Stomach (tissue), 9 donors: Measurements from ENCODE around the gene DPP6. TPM values are rescaled to one million over a fixed set of nuclear protein-coding genes. Genes with fewer than 3 reads are reported as not detected.
"Not testable (repeated sequence)": the region's sequence is repeated elsewhere in the genome, so short reads cannot be mapped to it uniquely, and the experiment has no call there.

Experiments
- DNase-seq, 2 donors: peaks; one replicate each; pipeline versions ENCODE4 v3.0.0 to v3.0.0-alpha.2; 2013 to 2019
- H3K27ac ChIP-seq, 5 donors: fragments of 200-600 bp in 4 of 5; sonication (generic) in 4 of 5; one replicate each; pipeline ENCODE4 v1.5.1; 2013 to 2019; ENCODE audit warnings: mild to moderate bottlenecking in 1 of 5, moderate library complexity in 1 of 5
- H3K27me3 ChIP-seq, 3 donors: fragments of 200-600 bp; sonication (generic); one replicate each; pipeline ENCODE4 v1.5.1; 2017 to 2019; ENCODE audit warnings: mixed run types in 1 of 3
- H3K36me3 ChIP-seq, 4 donors: fragments of 200-600 bp; sonication (generic); 1 replicate in 3 of 4; 2 replicates in 1 of 4; pipeline ENCODE4 v1.5.1; 2016 to 2019
- H3K4me1 ChIP-seq, 4 donors: fragments of 200-600 bp; sonication (generic); one replicate each; pipeline ENCODE4 v1.5.1; 2016 to 2019
- H3K4me3 ChIP-seq, 4 donors: fragments of 200-600 bp; sonication (generic) in 3 of 4; one replicate each; pipeline ENCODE4 v1.5.1; 2016 to 2019; ENCODE audit warnings: mild to moderate bottlenecking in 1 of 4
- H3K9me3 ChIP-seq, 4 donors: fragments of 200-600 bp; sonication (generic); one replicate each; pipeline ENCODE4 v1.5.1; 2016 to 2019
- CTCF ChIP-seq, 7 experiments: fragments of 450-650 bp in 4 of 7; fragments of 200-600 bp in 3 of 7; sonication (generic) in 3 of 7; IDR thresholded peaks; one replicate each; pipeline ENCODE4 v1.5.1; 2016 to 2019; ENCODE audit warnings: antibody characterized with exemption in 7 of 7, control low read depth in 2 of 7, mild to moderate bottlenecking in 1 of 7
- EP300 ChIP-seq: sonication (generic); formaldehyde crosslinking; IDR thresholded peaks from one replicate; pipeline ENCODE4 v1.6.1; 2017; ENCODE audit warnings: antibody characterized with exemption
- POLR2A ChIP-seq, 4 donors: fragments of 450-650 bp; IDR thresholded peaks; one replicate each; pipeline ENCODE4 v1.6.1; 2016; ENCODE audit warnings: antibody characterized with exemption in 4 of 4, control low read depth in 2 of 4, mild to moderate bottlenecking in 1 of 4, moderate library complexity in 1 of 4
- POLR2AphosphoS5 ChIP-seq, 3 donors: sonication (generic); formaldehyde crosslinking; IDR thresholded peaks; one replicate each; pipeline ENCODE4 v1.6.1; 2016; ENCODE audit warnings: antibody characterized with exemption in 3 of 3
- WGBS, 5 donors: extraction: QIAGEN DNeasy Blood & Tissue Kit in 3 of 5; methylation state at CpG; one replicate each; pipeline versions ENCODE4 v1.1.5 to v1.1.7; 2013 to 2018; 5-methylcytosine and 5-hydroxymethylcytosine counted together
- intact Hi-C: fragments of 100-400 bp; cut with DNase I; formaldehyde crosslinking; loops from one replicate; pipeline ENCODE4 v1.15.1; 2023; ENCODE audit warnings: low total_unique reads
- polyA plus RNA-seq, 3 donors: library from polyadenylated mRNA; stranded (reverse); fragments of 200-250 nt; gene quantifications; one replicate each; pipeline ENCODE4 v1.2.3, GENCODE V29; 2013
- total RNA-seq, 5 donors: library from RNA; depleted of rRNA; stranded (reverse); fragments of >200 nt; gene quantifications; one replicate each; pipeline versions ENCODE4 v1.1.0 to v1.2.3, GENCODE V29; 2014 to 2016
- donor health status: healthy with polysubstance abuse.
- donor health status: Bipolar disorder and iron deficiency.
- donor health status: healthy.

Gene DPP6
- total and polyA plus RNA-seq, 8 donors, result 0.15 to 29.8 (median 4.9) TPM

- Histone ChIP-seq H3K4me3 (peak overlapping the region; percentile 58 to 62 (median 60)), H3K4me1 (peaks cover 5 to 31% (median 19%) of the 10 kb centered on the region in 4 donors), H3K27ac (peak overlapping the region; percentile 84 to 96 (median 93)), H3K9me3 (no peaks in the 10 kb centered on the region), H3K36me3 (no peaks in the 10 kb centered on the region), H3K27me3 (no peaks in the 10 kb centered on the region)
- DNase-seq, result peak; percentile 88 to 94
- TF ChIP-seq POLR2AphosphoS5 (IDR thresholded peaks at IDR 0.05), result no peak
- peak in 5 of 7 experiments; percentile 32 to 65 (median 60) for TF ChIP-seq CTCF (IDR thresholded peaks at IDR 0.05)
- no peak for TF ChIP-seq POLR2A (IDR thresholded peaks at IDR 0.05)
- TF ChIP-seq EP300, result no peak
- WGBS, 5 donors, result 0 to 3% (median 1%) methylated on average over 5 of the region's 5 CpGs
- intact Hi-C loops, result loop anchor here (5.0 to 10.0 kb wide), 2 partner anchors 77 to 415 kb away; partner anchors contain the start of gene PAXIP1
Observed at GRCh38 chr7:154927624-154928125, 875.5 kb downstream of the DPP6 start.

- TF ChIP-seq EP300 (no peak), POLR2AphosphoS5 (IDR thresholded peaks at IDR 0.05) (peak in 2 of 3 donors; percentile 15 to 36), CTCF (IDR thresholded peaks at IDR 0.05) (no peak), POLR2A (IDR thresholded peaks at IDR 0.05) (no peak)
Observed at GRCh38 chr7:154928136-154929005, 876.2 kb downstream of the DPP6 start.

GRCh38 chr7:154929006-154929726 lies 877.0 kb downstream of the DPP6 start:
- 52 to 64% (median 53%) methylated on average over 9 of the region's 9 CpGs for WGBS, 5 donors
- H3K36me3 ChIP-seq, result peaks cover 0 to under 1% (median 0%) of the 10 kb centered on the region in 4 donors
- H3K27ac ChIP-seq, result peak overlapping the region; percentile 81 to 96 (median 93)
- peaks cover 5 to 31% (median 19%) of the 10 kb centered on the region in 4 donors for H3K4me1 ChIP-seq
- TF ChIP-seq POLR2AphosphoS5 (IDR thresholded peaks at IDR 0.05) (no peak), EP300 (no peak), POLR2A (IDR thresholded peaks at IDR 0.05) (no peak), CTCF (IDR thresholded peaks at IDR 0.05) (no peak)
- intact Hi-C loops, result loop anchor here (5.0 to 10.0 kb wide), 2 partner anchors 76 to 413 kb away; partner anchors contain the start of gene PAXIP1
- H3K9me3 ChIP-seq, result peaks cover 2 to 10% (median 6%) of the 10 kb centered on the region in 4 donors
- peak overlapping the region; percentile 58 to 62 (median 60) for H3K4me3 ChIP-seq
- DNase-seq, result no peak
- H3K27me3 ChIP-seq, result no peaks in the 10 kb centered on the region

More at GRCh38 chr7:154928136-154929005, 876.2 kb downstream of the DPP6 start:
- Histone ChIP-seq H3K4me1 (peaks cover 5 to 31% (median 19%) of the 10 kb centered on the region in 4 donors), H3K36me3 (no peaks in the 10 kb centered on the region), H3K27me3 (no peaks in the 10 kb centered on the region), H3K4me3 (peak overlapping the region; percentile 58 to 62 (median 60)), H3K9me3 (peaks cover 0 to 2% (median under 1%) of the 10 kb centered on the region in 4 donors), H3K27ac (peak overlapping the region; percentile 84 to 96 (median 93))
- 6 to 17% (median 8%) methylated on average over 17 of the region's 17 CpGs for WGBS, 5 donors
- intact Hi-C loops, result loop anchor here (5.0 to 10.0 kb wide), 2 partner anchors 76 to 414 kb away; partner anchors contain the start of gene PAXIP1
- peak; percentile 37 to 95 for DNase-seq

- no peak for TF ChIP-seq POLR2A (IDR thresholded peaks at IDR 0.05)
- 92 to 97% (median 95%) methylated on average over 2 of the region's 2 CpGs for WGBS, 5 donors
- intact Hi-C loops, result no loop called here
Observed at GRCh38 chr7:154931906-154932305, 879.7 kb downstream of the DPP6 start.

GRCh38 chr7:154934353-154934952 lies 882.3 kb downstream of the DPP6 start:
- intact Hi-C loops, H3K27ac ChIP-seq, H3K4me3 ChIP-seq, H3K27me3 ChIP-seq, DNase-seq, H3K36me3 ChIP-seq: not testable (repeated sequence)
- WGBS, 5 donors, result 89 to 97% (median 93%) methylated on average over 5 of the region's 5 CpGs
- H3K4me1 ChIP-seq, result peaks cover 0 to 16% (median 12%) of the 10 kb centered on the region in 4 donors
- H3K9me3 ChIP-seq, result peaks cover 8 to 17% (median 12%) of the 10 kb centered on the region in 4 donors

More at GRCh38 chr7:154931906-154932305, 879.7 kb downstream of the DPP6 start:
- peaks cover 5 to 31% (median 19%) of the 10 kb centered on the region in 4 donors for H3K4me1 ChIP-seq
- H3K36me3 ChIP-seq, result peaks cover 0 to 8% (median 0%) of the 10 kb centered on the region in 4 donors
- peaks cover 8 to 17% (median 12%) of the 10 kb centered on the region in 4 donors for H3K9me3 ChIP-seq
- no peak for DNase-seq
- no peak overlapping the region for H3K27ac ChIP-seq
- H3K4me3 ChIP-seq, result no peak overlapping the region
- H3K27me3 ChIP-seq, result no peaks in the 10 kb centered on the region
